K562 (cell line): Measurements from ENCODE around the gene SYNGR4. TPM values are rescaled to one million over a fixed set of nuclear protein-coding genes. Genes with fewer than 3 reads are reported as not detected.

Experiments
- C11orf30 ChIP-seq: fragments of 450-650 bp; IDR thresholded peaks from 2 replicates; pipeline ENCODE4 v1.6.1; 2016; ENCODE audit warnings: low read depth, mild to moderate bottlenecking
- E2F1 ChIP-seq: sonication (generic); formaldehyde crosslinking; IDR thresholded peaks from 2 replicates; pipeline ENCODE4 v1.8.1; 2023; ENCODE audit warnings: mild to moderate bottlenecking, missing genetic modification reagents, moderate library complexity
- MIER1 ChIP-seq: fragments of 450-650 bp; IDR thresholded peaks from 2 replicates; pipeline ENCODE4 v1.6.1; 2016; ENCODE audit warnings: antibody characterized with exemption, mild to moderate bottlenecking, low read depth
- NBN ChIP-seq: fragments of 450-650 bp; IDR thresholded peaks from 2 replicates; pipeline ENCODE4 v1.6.1; 2016; ENCODE audit warnings: low read depth, mild to moderate bottlenecking
- SMARCA5 ChIP-seq: fragments of 450-650 bp; IDR thresholded peaks from 2 replicates; pipeline ENCODE4 v1.6.1; 2016
- ZBTB40 ChIP-seq, 2 experiments: fragments of 450-650 bp in 1 of 2; sonication (generic) in 1 of 2; formaldehyde crosslinking in 1 of 2; IDR thresholded peaks; 2 replicates each; pipeline versions ENCODE4 v1.7.1 to v1.9.0; 2016 to 2022; ENCODE audit warnings: inconsistent platforms in 1 of 2, mild to moderate bottlenecking in 1 of 2, missing genetic modification reagents in 1 of 2
- ZKSCAN1 ChIP-seq: fragments of 150-350 bp; IDR thresholded peaks from 2 replicates; pipeline ENCODE4 v1.6.1; 2016; ENCODE audit warnings: low read depth, low read length
- ZNF395 ChIP-seq: fragments of 200-800 bp; sonication (Bioruptor generic); IDR thresholded peaks from 2 replicates; pipeline ENCODE4 v1.6.1; 2017; ENCODE audit warnings: missing genetic modification characterization, missing compliant biosample characterization
- ZNF512 ChIP-seq: IDR thresholded peaks from 2 replicates; pipeline ENCODE4 v1.6.1; 2016; ENCODE audit warnings: missing genetic modification characterization, missing compliant biosample characterization
- ZNF75A ChIP-seq: fragments of 450-650 bp; formaldehyde crosslinking; IDR thresholded peaks from 2 replicates; pipeline ENCODE4 v1.4.0; 2020; ENCODE audit warnings: mild to moderate bottlenecking
- ZNF830 ChIP-seq: fragments of 250-450 bp; sonication (Bioruptor Pico); IDR thresholded peaks from 2 replicates; pipeline ENCODE4 v1.5.0; 2021; ENCODE audit warnings: mild to moderate bottlenecking
- polyA plus RNA-seq, 8 experiments: library from polyadenylated mRNA; depleted of rRNA in 4 of 8; stranded (reverse) in 5 of 8; unstranded in 3 of 8; fragments of >200 nt; fragmentation: Nextera tagmentation in 2 of 8; fragmentation: Illumina TruSeq in 1 of 8; extraction: Ambion mirVana in 2 of 8; extraction: Trizol in 1 of 8; gene quantifications; 2 replicates each; pipeline versions ENCODE4 v1.2.1 to v1.2.3, GENCODE V29; 2011 to 2014; ENCODE audit warnings: inconsistent platforms in 1 of 8, missing spikeins in 1 of 8
- total RNA-seq, 7 experiments: library from RNA; depleted of rRNA in 6 of 7; stranded (reverse); fragments of >200 nt in 6 of 7; fragmentation: Illumina TruSeq in 2 of 7; extraction: Trizol in 2 of 7; gene quantifications; 2 replicates each; pipeline versions ENCODE4 v1.2.1 to v1.2.3, GENCODE V29; 2011 to 2021; ENCODE audit warnings: low replicate concordance in 1 of 7
- TF ChIP-seq, protein P1 (sequence below): fragments of 250-450 bp; sonication (Bioruptor Pico); IDR thresholded peaks from 2 replicates; pipeline ENCODE4 v1.9.0; 2021; ENCODE audit warnings: mild to moderate bottlenecking

The SYNGR4 gene
- total and polyA plus RNA-seq, 9 of the 15 experiments (the other 6 are each of a cell fraction or from before 2014, with no cell fraction given), result 0.07 to 0.14 TPM; not detected in 7

- TF ChIP-seq ZBTB40 (IDR thresholded peaks at IDR 0.05) (peak; percentile 53; the same call in 1 of the 2 replicates), ZBTB40 (CRISPR knock-in tag; IDR thresholded peaks at IDR 0.05) (no peak), ZNF512 (tag) (no peak), ZKSCAN1 (0 out of 2 replicates have a peak, but pooled peaks have one; percentile 24), E2F1 (CRISPR knock-in tag) (peak; percentile 98), C11orf30 (peak; percentile 52), ZNF75A (no peak), SMARCA5 (no peak), NBN (no peak), ZNF830 (CRISPR knock-in tag) (no peak), MIER1 (no peak), ZNF395 (CRISPR knock-in tag) (no peak)
- TF ChIP-seq, protein P1, sequence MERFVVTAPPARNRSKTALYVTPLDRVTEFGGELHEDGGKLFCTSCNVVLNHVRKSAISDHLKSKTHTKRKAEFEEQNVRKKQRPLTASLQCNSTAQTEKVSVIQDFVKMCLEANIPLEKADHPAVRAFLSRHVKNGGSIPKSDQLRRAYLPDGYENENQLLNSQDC (CRISPR knock-in tag), result no peak
Observed at GRCh38 chr19:48363810-48364597, at the start of gene SYNGR4, which contains the start of gene TMEM143 (continued).
